ENCODE results near the gene INPP5D. TPM values are rescaled to one million over a fixed set of nuclear protein-coding genes. Genes with fewer than 3 reads are reported as not detected.

INPP5D gene
- total RNA-seq, 1 experiment from 2014 or later: 12.7 TPM

DNA sequence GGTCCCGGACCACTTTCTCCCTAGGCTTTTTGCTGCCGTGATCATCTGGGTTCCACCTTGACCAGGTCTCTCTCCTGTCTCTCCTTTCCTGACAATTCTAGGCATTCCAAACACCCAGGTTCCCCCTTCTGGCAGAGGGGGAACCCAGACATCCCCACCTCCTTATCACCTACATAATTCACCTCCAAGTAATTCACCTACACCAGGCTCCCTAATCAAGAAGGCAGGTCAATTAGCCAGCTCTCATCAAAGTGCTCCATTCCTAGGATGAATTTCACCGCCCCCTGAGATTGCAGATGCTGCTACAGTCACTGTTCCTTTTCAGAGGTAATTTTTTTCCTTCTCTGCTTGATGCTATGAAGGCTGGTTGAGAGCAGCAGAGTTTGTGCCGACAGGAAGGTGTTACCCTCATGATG lies 149.0 kb downstream of the INPP5D start:
- Histone ChIP-seq H3K4me2 (ENCODE audit: insufficient read depth, insufficient read length, low read length) (no peak overlapping the region), H3K18ac (ENCODE audit: insufficient read length, low read depth, low read length) (no peak overlapping the region), H3K9ac (ENCODE audit: extremely low read depth, insufficient read length, low read length) (no peak overlapping the region), H3K4me1 (ENCODE audit: insufficient read depth, low read length) (peaks cover 8% of the 10 kb centered on the region; the same call in 1 of the 2 replicates), H2BK20ac (ENCODE audit: low read depth, low read length, poor library complexity, severe bottlenecking) (no peak overlapping the region), H2BK12ac (ENCODE audit: insufficient read length, low read depth, low read length) (no peak overlapping the region), H3K79me1 (ENCODE audit: insufficient read depth, low read depth, low read length, poor library complexity, severe bottlenecking) (no peaks in the 10 kb centered on the region), H2AK5ac (ENCODE audit: insufficient read length, low read length) (no peak overlapping the region), H3K9me3 (ENCODE audit: control insufficient read depth, low read depth, low read length) (no peaks in the 10 kb centered on the region), H4K5ac (ENCODE audit: insufficient read length, low read depth, low read length) (no peak overlapping the region), H3K27ac (ENCODE audit: insufficient read length, low read depth, low read length) (no peak overlapping the region), H2AFZ (ENCODE audit: low read length) (no peak overlapping the region), H3T11ph (ENCODE audit: low read length) (no peak overlapping the region), H3K4ac (ENCODE audit: low read depth, low read length) (no peak overlapping the region), H2BK15ac (ENCODE audit: low read depth, low read length) (no peak overlapping the region), H3K14ac (ENCODE audit: insufficient read depth, low read length) (no peak overlapping the region), H3K56ac (ENCODE audit: insufficient read length, low read depth, low read length) (no peak overlapping the region), H2BK120ac (ENCODE audit: low read depth, low read length, poor library complexity, severe bottlenecking) (no peak overlapping the region), H3K23me2 (ENCODE audit: insufficient read length, low read depth, low read length, poor library complexity, severe bottlenecking) (no peaks in the 10 kb centered on the region), H3K23ac (ENCODE audit: insufficient read length, low read depth, low read length) (no peak overlapping the region), H3K79me2 (ENCODE audit: insufficient read depth, low read length) (no peaks in the 10 kb centered on the region), H4K8ac (replicated peaks; ENCODE audit: insufficient read length, low read depth, low read length) (no peak overlapping the region), H2BK5ac (ENCODE audit: insufficient read length, low read length) (no peak overlapping the region), H4K20me1 (ENCODE audit: control insufficient read depth, insufficient read depth, insufficient read length) (no peaks in the 10 kb centered on the region), H3K27me3 (ENCODE audit: insufficient read depth, low read length) (no peaks in the 10 kb centered on the region), H4K91ac (ENCODE audit: insufficient read length, low read depth, low read length) (no peak overlapping the region)
- Mint-ChIP-seq H3K27me3 (ENCODE audit: low read depth) (peaks cover 3% of the 10 kb centered on the region), H3K27ac (peak overlapping the region in 2 of 3 experiments; percentile 62 to 90; a peak in 3 of 7 replicates), H3K4me3 (peak overlapping the region; percentile 27 to 33; a peak in 2 of 5 replicates), H3K4me1 (peaks cover 40% of the 10 kb centered on the region in 2 experiments), H3K36me3 (ENCODE audit: insufficient read depth in 1 of 3, low read depth in 3 of 3) (peaks cover 0 to 5% (median 2%) of the 10 kb centered on the region in 3 experiments; a peak in 3 of 7 replicates), H3K9me3 (peaks cover 0 to 2% of the 10 kb centered on the region in 2 experiments; a peak in 2 of 5 replicates)
- no peak for DNase-seq
- no CpG with 5 or more reads among the region's 4 CpGs for WGBS (ENCODE audit: extremely low coverage, insufficient read length, low lambda C conversion rate)
- TF ChIP-seq, protein P1, sequence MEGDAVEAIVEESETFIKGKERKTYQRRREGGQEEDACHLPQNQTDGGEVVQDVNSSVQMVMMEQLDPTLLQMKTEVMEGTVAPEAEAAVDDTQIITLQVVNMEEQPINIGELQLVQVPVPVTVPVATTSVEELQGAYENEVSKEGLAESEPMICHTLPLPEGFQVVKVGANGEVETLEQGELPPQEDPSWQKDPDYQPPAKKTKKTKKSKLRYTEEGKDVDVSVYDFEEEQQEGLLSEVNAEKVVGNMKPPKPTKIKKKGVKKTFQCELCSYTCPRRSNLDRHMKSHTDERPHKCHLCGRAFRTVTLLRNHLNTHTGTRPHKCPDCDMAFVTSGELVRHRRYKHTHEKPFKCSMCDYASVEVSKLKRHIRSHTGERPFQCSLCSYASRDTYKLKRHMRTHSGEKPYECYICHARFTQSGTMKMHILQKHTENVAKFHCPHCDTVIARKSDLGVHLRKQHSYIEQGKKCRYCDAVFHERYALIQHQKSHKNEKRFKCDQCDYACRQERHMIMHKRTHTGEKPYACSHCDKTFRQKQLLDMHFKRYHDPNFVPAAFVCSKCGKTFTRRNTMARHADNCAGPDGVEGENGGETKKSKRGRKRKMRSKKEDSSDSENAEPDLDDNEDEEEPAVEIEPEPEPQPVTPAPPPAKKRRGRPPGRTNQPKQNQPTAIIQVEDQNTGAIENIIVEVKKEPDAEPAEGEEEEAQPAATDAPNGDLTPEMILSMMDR (conservative IDR thresholded peaks at IDR 0.05): no peak
